Mucosa of rectum (tissue), 2 donors: ENCODE data around the gene UPP2.
A peak's percentile ranks its signal among the peaks of the same experiment; 100 is the strongest.

Experiments
- H3K27ac ChIP-seq, 2 donors: one replicate each; pipeline ENCODE4 v1.7.0; 2013; ENCODE audit warnings: inconsistent platforms in 2 of 2, low read depth in 2 of 2, low read length in 2 of 2
- H3K27me3 ChIP-seq, 2 donors: one replicate each; pipeline ENCODE4 v1.7.0; 2013; ENCODE audit warnings: low read length in 2 of 2; ENCODE audit not compliant: control insufficient read depth in 2 of 2, insufficient read depth in 2 of 2
- H3K36me3 ChIP-seq, 2 donors: one replicate each; pipeline ENCODE4 v1.7.0; 2013; ENCODE audit warnings: low read length in 2 of 2; ENCODE audit not compliant: control insufficient read depth in 2 of 2, insufficient read depth in 2 of 2
- H3K4me1 ChIP-seq, 2 donors: one replicate each; pipeline ENCODE4 v1.7.0; 2013; ENCODE audit warnings: low read length in 2 of 2, mild to moderate bottlenecking in 1 of 2; ENCODE audit not compliant: control insufficient read depth in 2 of 2, insufficient read depth in 2 of 2
- H3K4me3 ChIP-seq, 2 donors: one replicate each; pipeline ENCODE4 v1.7.0; 2013; ENCODE audit warnings: low read length in 2 of 2
- H3K9ac ChIP-seq, 2 donors: one replicate each; pipeline ENCODE4 v1.7.0; 2013; ENCODE audit warnings: low read length in 2 of 2, low read depth in 1 of 2, mild to moderate bottlenecking in 1 of 2
- H3K9me3 ChIP-seq, 2 donors: one replicate each; pipeline ENCODE4 v1.7.0; 2013; ENCODE audit warnings: low read length in 2 of 2; ENCODE audit not compliant: control insufficient read depth in 2 of 2
- donor health status: healthy.
- donor health status: Normal muscosa, but diverticular disease.

Gene UPP2

GRCh38 chr2:158134655-158135054 is 33.0 kb downstream of the UPP2 start:
- no peak overlapping the region for H3K9ac ChIP-seq
- peaks cover 10 to 34% of the 10 kb centered on the region in 2 donors for H3K4me1 ChIP-seq
- H3K27me3 ChIP-seq: no peaks in the 10 kb centered on the region
- peak overlapping the region in 1 of 2 donors; percentile 46 for H3K4me3 ChIP-seq
- no peaks in the 10 kb centered on the region for H3K36me3 ChIP-seq
- no peak overlapping the region for H3K27ac ChIP-seq
- no peaks in the 10 kb centered on the region for H3K9me3 ChIP-seq

GRCh38 chr2:158135096-158135495 is 33.4 kb downstream of the UPP2 start:
- Histone ChIP-seq H3K27ac (no peak overlapping the region), H3K27me3 (no peaks in the 10 kb centered on the region), H3K4me1 (peaks cover 10 to 30% of the 10 kb centered on the region in 2 donors), H3K36me3 (no peaks in the 10 kb centered on the region), H3K9ac (no peak overlapping the region), H3K4me3 (no peak overlapping the region), H3K9me3 (no peaks in the 10 kb centered on the region)

- no peaks in the 10 kb centered on the region for H3K36me3 ChIP-seq
- H3K9me3 ChIP-seq: no peaks in the 10 kb centered on the region
- H3K4me3 ChIP-seq: no peak overlapping the region
- no peaks in the 10 kb centered on the region for H3K27me3 ChIP-seq
- no peak overlapping the region for H3K27ac ChIP-seq
- no peak overlapping the region for H3K9ac ChIP-seq
- peaks cover 0 to 8% of the 10 kb centered on the region in 2 donors for H3K4me1 ChIP-seq
These were observed 36.6 kb downstream of the UPP2 start for GRCh38 chr2:158138255-158138654.

- Histone ChIP-seq H3K4me1 (no peaks in the 10 kb centered on the region), H3K36me3 (no peaks in the 10 kb centered on the region), H3K9ac (no peak overlapping the region), H3K9me3 (no peaks in the 10 kb centered on the region), H3K4me3 (no peak overlapping the region), H3K27me3 (no peaks in the 10 kb centered on the region), H3K27ac (no peak overlapping the region)
These were observed 38.5 kb downstream of the UPP2 start for GRCh38 chr2:158140201-158140600.

GRCh38 chr2:158142165-158142564 is 40.5 kb downstream of the UPP2 start:
- Histone ChIP-seq H3K27ac (no peak overlapping the region), H3K4me3 (no peak overlapping the region), H3K9me3 (no peaks in the 10 kb centered on the region), H3K27me3 (no peaks in the 10 kb centered on the region), H3K36me3 (no peaks in the 10 kb centered on the region), H3K9ac (no peak overlapping the region), H3K4me1 (no peaks in the 10 kb centered on the region)

- H3K36me3 ChIP-seq: no peaks in the 10 kb centered on the region
- no peaks in the 10 kb centered on the region for H3K27me3 ChIP-seq
- H3K9me3 ChIP-seq: no peaks in the 10 kb centered on the region
These were observed 41.1 kb downstream of the UPP2 start for GRCh38 chr2:158142568-158143332.

GRCh38 chr2:158143703-158144360 is 42.2 kb downstream of the UPP2 start:
- Histone ChIP-seq H3K9ac (no peak overlapping the region), H3K4me1 (no peaks in the 10 kb centered on the region), H3K36me3 (no peaks in the 10 kb centered on the region), H3K27ac (no peak overlapping the region), H3K4me3 (no peak overlapping the region), H3K27me3 (no peaks in the 10 kb centered on the region), H3K9me3 (no peaks in the 10 kb centered on the region)

More at GRCh38 chr2:158142568-158143332, 41.1 kb downstream of the UPP2 start:
- Histone ChIP-seq H3K4me3 (no peak overlapping the region), H3K9ac (no peak overlapping the region), H3K4me1 (no peaks in the 10 kb centered on the region), H3K27ac (no peak overlapping the region)

- H3K27me3 ChIP-seq: no peaks in the 10 kb centered on the region
- H3K36me3 ChIP-seq: no peaks in the 10 kb centered on the region
- no peak overlapping the region for H3K4me3 ChIP-seq
- no peak overlapping the region for H3K27ac ChIP-seq
- H3K4me1 ChIP-seq: no peaks in the 10 kb centered on the region
- no peak overlapping the region for H3K9ac ChIP-seq
- no peaks in the 10 kb centered on the region for H3K9me3 ChIP-seq
These were observed 43.4 kb downstream of the UPP2 start for GRCh38 chr2:158144914-158145625.

GRCh38 chr2:158153270-158154015 is 51.8 kb downstream of the UPP2 start:
- no peaks in the 10 kb centered on the region for H3K27me3 ChIP-seq

More at GRCh38 chr2:158153270-158154015, 51.8 kb downstream of the UPP2 start:
- H3K4me3 ChIP-seq: no peak overlapping the region
- no peaks in the 10 kb centered on the region for H3K9me3 ChIP-seq
- no peak overlapping the region for H3K27ac ChIP-seq
- no peak overlapping the region for H3K9ac ChIP-seq
- no peaks in the 10 kb centered on the region for H3K36me3 ChIP-seq
- no peaks in the 10 kb centered on the region for H3K4me1 ChIP-seq
